Activated CD8-positive, alpha-beta T cell treated with anti-CD3 and anti-CD28 coated beads, Interleukin-2, amount 10 ng/mL, durations not matched to agents 7 days and 5 days (primary cell): Measurements from ENCODE around the gene NTRK2. TPM values are rescaled to one million over a fixed set of nuclear protein-coding genes. Genes with fewer than 3 reads are reported as not detected.

ENCODE experiments used
- ATAC-seq: fragments of 150-1000 bp; cut with Tn5 transposase; one replicate; pipeline ENCODE4 v1.10.0; 2021; ENCODE audit warnings: moderate library complexity
- CTCF ChIA-PET: fragments of 350-600 bp; sonication (Branson Sonifier 250); formaldehyde crosslinking; loops from one replicate; lab custom pipeline; 2021; ENCODE audit warnings: antibody characterized with exemption; lab: Charles Lee
- POLR2A ChIA-PET: fragments of 350-600 bp; sonication (Branson Sonifier 250); formaldehyde crosslinking; loops from one replicate; lab custom pipeline; 2021; ENCODE audit warnings: antibody characterized with exemption; lab: Charles Lee
- DNase-seq: peaks from one replicate; pipeline ENCODE4 v3.0.0-alpha.2; 2020
- H3K27ac Mint-ChIP-seq: one replicate; pipeline ENCODE4 v1.8.0; 2021; ENCODE audit warnings: mild to moderate bottlenecking, mixed read lengths
- H3K27me3 Mint-ChIP-seq: one replicate; pipeline ENCODE4 v1.8.0; 2021; ENCODE audit warnings: low read depth, mixed read lengths
- H3K36me3 Mint-ChIP-seq: one replicate; pipeline ENCODE4 v1.8.0; 2021; ENCODE audit warnings: low read depth, mixed read lengths
- H3K4me1 Mint-ChIP-seq: one replicate; pipeline ENCODE4 v1.8.0; 2021; ENCODE audit warnings: low read depth, mixed read lengths
- H3K4me3 Mint-ChIP-seq: one replicate; pipeline ENCODE4 v1.8.0; 2021; ENCODE audit warnings: mild to moderate bottlenecking, mixed read lengths
- H3K9me3 Mint-ChIP-seq: one replicate; pipeline ENCODE4 v1.8.0; 2022; ENCODE audit warnings: mixed read lengths; ENCODE audit not compliant: insufficient read depth
- total RNA-seq, 2 experiments: library from RNA; stranded (reverse); gene quantifications; one replicate each; pipeline ENCODE4 v1.2.3, GENCODE V29; 2021

Gene NTRK2
- total RNA-seq, 2 experiments from 2014 or later: 0.05 TPM

- Mint-ChIP-seq H3K36me3 (no peaks in the 10 kb centered on the region), H3K4me3 (peak overlapping the region; percentile 22), H3K4me1 (peaks cover 10% of the 10 kb centered on the region), H3K27me3 (peaks cover 54% of the 10 kb centered on the region), H3K9me3 (no peaks in the 10 kb centered on the region), H3K27ac (no peak overlapping the region)
- ATAC-seq (peak; percentile 61), DNase-seq (peak; percentile 36)
- ChIA-PET CTCF (no interaction called here), POLR2A (no interaction called here)
Measured at GRCh38 chr9:84668196-84669012, 1.1 kb upstream of the NTRK2 start.

GRCh38 chr9:84669013-84669287, 579 bp upstream of the NTRK2 start:
- ChIA-PET CTCF (no interaction called here), POLR2A (no interaction called here)
- DNase-seq: no peak
- H3K9me3 Mint-ChIP-seq: no peaks in the 10 kb centered on the region
- H3K27ac Mint-ChIP-seq: no peak overlapping the region
- no peak for ATAC-seq
- peaks cover 58% of the 10 kb centered on the region for H3K27me3 Mint-ChIP-seq
- peaks cover 10% of the 10 kb centered on the region for H3K4me1 Mint-ChIP-seq
- H3K36me3 Mint-ChIP-seq: no peaks in the 10 kb centered on the region
- H3K4me3 Mint-ChIP-seq: no peak overlapping the region

GRCh38 chr9:84670138-84671041, 861 bp downstream of the NTRK2 start:
- H3K4me1 Mint-ChIP-seq: peaks cover 10% of the 10 kb centered on the region
- H3K36me3 Mint-ChIP-seq: no peaks in the 10 kb centered on the region
- peaks cover 55% of the 10 kb centered on the region for H3K27me3 Mint-ChIP-seq
- H3K27ac Mint-ChIP-seq: no peak overlapping the region
- CTCF ChIA-PET: no interaction called here
- ATAC-seq (no peak), DNase-seq (no peak)
- no peaks in the 10 kb centered on the region for H3K9me3 Mint-ChIP-seq
- POLR2A ChIA-PET: no interaction called here
- H3K4me3 Mint-ChIP-seq: no peak overlapping the region

- peaks cover 10% of the 10 kb centered on the region for H3K4me1 Mint-ChIP-seq
- H3K4me3 Mint-ChIP-seq: no peak overlapping the region
- peaks cover 45% of the 10 kb centered on the region for H3K27me3 Mint-ChIP-seq
Measured at GRCh38 chr9:84671586-84672521, 2.3 kb downstream of the NTRK2 start.

GRCh38 chr9:84673806-84674205, 4.3 kb downstream of the NTRK2 start:
- CTCF ChIA-PET: no interaction called here
- POLR2A ChIA-PET: no interaction called here
- H3K27me3 Mint-ChIP-seq: peaks cover 33% of the 10 kb centered on the region
- H3K36me3 Mint-ChIP-seq: no peaks in the 10 kb centered on the region
- no peak for DNase-seq
- H3K4me1 Mint-ChIP-seq: peaks cover 2% of the 10 kb centered on the region
- no peaks in the 10 kb centered on the region for H3K9me3 Mint-ChIP-seq
- ATAC-seq: no peak
- no peak overlapping the region for H3K4me3 Mint-ChIP-seq
- no peak overlapping the region for H3K27ac Mint-ChIP-seq

More at GRCh38 chr9:84671586-84672521, 2.3 kb downstream of the NTRK2 start:
- ChIA-PET CTCF (no interaction called here), POLR2A (no interaction called here)
- DNase-seq: no peak
- Mint-ChIP-seq H3K36me3 (no peaks in the 10 kb centered on the region), H3K27ac (no peak overlapping the region), H3K9me3 (no peaks in the 10 kb centered on the region)
- ATAC-seq: no peak

- peaks cover 12% of the 10 kb centered on the region for H3K27me3 Mint-ChIP-seq
- POLR2A ChIA-PET: no interaction called here
- no peaks in the 10 kb centered on the region for H3K36me3 Mint-ChIP-seq
- H3K27ac Mint-ChIP-seq: no peak overlapping the region
- H3K4me1 Mint-ChIP-seq: no peaks in the 10 kb centered on the region
- no peaks in the 10 kb centered on the region for H3K9me3 Mint-ChIP-seq
- ATAC-seq: no peak
- no peak for DNase-seq
- no peak overlapping the region for H3K4me3 Mint-ChIP-seq
- CTCF ChIA-PET: no interaction called here
Measured at GRCh38 chr9:84677080-84677479, 7.6 kb downstream of the NTRK2 start.

- H3K36me3 Mint-ChIP-seq: no peaks in the 10 kb centered on the region
- no peaks in the 10 kb centered on the region for H3K9me3 Mint-ChIP-seq
- ChIA-PET POLR2A (no interaction called here), CTCF (no interaction called here)
- H3K27ac Mint-ChIP-seq: no peak overlapping the region
- DNase-seq: no peak
- H3K4me3 Mint-ChIP-seq: no peak overlapping the region
- ATAC-seq: no peak
- H3K4me1 Mint-ChIP-seq: no peaks in the 10 kb centered on the region
- peaks cover 4% of the 10 kb centered on the region for H3K27me3 Mint-ChIP-seq
Measured at GRCh38 chr9:84679571-84679970, 10.0 kb downstream of the NTRK2 start.

GRCh38 chr9:84681516-84682285, 12.2 kb downstream of the NTRK2 start:
- H3K4me3 Mint-ChIP-seq: no peak overlapping the region
- no peaks in the 10 kb centered on the region for H3K9me3 Mint-ChIP-seq
- no peaks in the 10 kb centered on the region for H3K4me1 Mint-ChIP-seq
- ChIA-PET POLR2A (no interaction called here), CTCF (no interaction called here)
- H3K27ac Mint-ChIP-seq: no peak overlapping the region
- H3K36me3 Mint-ChIP-seq: no peaks in the 10 kb centered on the region
- no peak for DNase-seq
- peaks cover 4% of the 10 kb centered on the region for H3K27me3 Mint-ChIP-seq
- ATAC-seq: no peak

- H3K27me3 Mint-ChIP-seq: no peaks in the 10 kb centered on the region
- no peaks in the 10 kb centered on the region for H3K4me1 Mint-ChIP-seq
- no peaks in the 10 kb centered on the region for H3K9me3 Mint-ChIP-seq
- no peak overlapping the region for H3K27ac Mint-ChIP-seq
- no peak for DNase-seq
- H3K4me3 Mint-ChIP-seq: no peak overlapping the region
- ChIA-PET POLR2A (no interaction called here), CTCF (interaction anchor here (0.6 to 1.6 kb wide), 2 partner anchors 8 to 10 kb away, joined by 3 read pairs; no protein-coding TSS in a partner anchor)
- no peaks in the 10 kb centered on the region for H3K36me3 Mint-ChIP-seq
- ATAC-seq: no peak
Measured at GRCh38 chr9:84686068-84686467, 16.5 kb downstream of the NTRK2 start.

- POLR2A ChIA-PET: no interaction called here
- ATAC-seq: no peak
- no peak overlapping the region for H3K27ac Mint-ChIP-seq
- CTCF ChIA-PET: no interaction called here
- no peak for DNase-seq
- H3K27me3 Mint-ChIP-seq: no peaks in the 10 kb centered on the region
- no peaks in the 10 kb centered on the region for H3K4me1 Mint-ChIP-seq
- H3K9me3 Mint-ChIP-seq: no peaks in the 10 kb centered on the region
- no peaks in the 10 kb centered on the region for H3K36me3 Mint-ChIP-seq
- H3K4me3 Mint-ChIP-seq: no peak overlapping the region
Measured at GRCh38 chr9:84688956-84689355, 19.4 kb downstream of the NTRK2 start.

GRCh38 chr9:84691634-84692033, 22.1 kb downstream of the NTRK2 start:
- ATAC-seq: no peak

More at GRCh38 chr9:84691634-84692033, 22.1 kb downstream of the NTRK2 start:
- Mint-ChIP-seq H3K36me3 (no peaks in the 10 kb centered on the region), H3K4me3 (no peak overlapping the region), H3K27ac (no peak overlapping the region), H3K27me3 (no peaks in the 10 kb centered on the region), H3K4me1 (no peaks in the 10 kb centered on the region), H3K9me3 (no peaks in the 10 kb centered on the region)
- POLR2A ChIA-PET: no interaction called here
- DNase-seq: no peak
- CTCF ChIA-PET: no interaction called here
